DMS53 (cell line): ENCODE results near the gene MRPL34.

Source experiments
- DNase-seq: peaks from one replicate; lab custom pipeline; 2025; lab: John Stamatoyannopoulos, UW

The MRPL34 gene

DNA sequence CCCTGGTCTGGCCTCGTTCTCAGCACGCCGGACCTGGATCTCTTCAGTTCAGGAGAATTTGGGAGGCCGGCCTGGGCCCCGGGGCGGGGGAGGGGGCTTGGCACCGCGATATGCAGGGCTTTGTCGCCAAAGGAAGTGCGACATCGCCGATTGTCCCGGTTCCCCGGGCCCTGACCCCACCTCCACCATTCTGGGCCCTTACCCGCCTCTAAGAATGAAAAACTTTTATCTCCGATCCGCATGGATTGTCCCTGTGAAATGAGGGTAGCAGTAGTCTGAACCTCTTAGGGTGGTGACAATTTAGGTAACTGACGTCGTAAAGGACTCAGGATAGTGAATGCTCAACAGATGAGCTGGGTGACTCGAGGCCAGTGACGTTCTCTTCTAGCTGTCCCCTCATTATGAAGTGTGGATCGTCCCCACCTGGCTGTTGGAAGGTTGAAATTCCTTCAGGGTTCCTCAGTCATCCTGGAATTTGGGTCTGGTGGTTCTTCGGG lies 4.3 kb downstream of the MRPL34 start:
- peak; percentile 29 for DNase-seq

DNA sequence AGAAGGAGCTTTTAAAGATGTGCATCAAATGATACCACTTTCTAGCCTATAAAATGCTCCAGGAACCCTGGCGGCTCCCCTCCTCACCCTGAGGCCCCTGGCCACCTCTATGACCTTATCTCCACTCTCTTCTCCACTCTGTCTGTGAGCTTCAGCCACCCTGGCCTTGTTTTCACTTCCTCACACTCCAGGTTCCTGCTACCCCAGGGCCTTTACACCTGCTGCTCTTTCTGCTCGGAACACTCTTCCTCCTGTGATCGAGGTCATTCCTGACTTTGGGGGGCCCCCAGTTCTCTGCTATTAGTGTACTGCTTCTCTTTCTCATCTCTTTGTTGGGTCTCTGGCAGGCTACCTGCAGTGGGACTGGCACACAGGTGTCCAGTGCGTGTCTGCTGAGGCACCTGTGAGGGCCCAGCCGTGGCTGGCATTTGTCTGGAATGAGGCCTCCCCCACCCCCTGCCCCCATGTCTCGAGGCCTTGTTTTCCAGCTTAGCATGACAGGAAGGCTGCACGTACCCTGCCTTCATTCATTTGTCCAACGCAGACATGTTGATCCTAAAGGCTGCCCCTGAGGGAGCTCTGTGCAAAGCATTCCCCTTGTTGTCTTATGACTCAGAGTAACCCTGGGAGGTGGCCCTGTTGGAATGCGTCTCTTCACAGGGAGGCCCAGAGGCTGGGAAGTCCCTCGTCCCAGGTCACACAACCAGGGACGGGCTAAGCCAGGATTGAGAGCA lies 6.0 kb downstream of the MRPL34 start:
- DNase-seq: no peak

DNA sequence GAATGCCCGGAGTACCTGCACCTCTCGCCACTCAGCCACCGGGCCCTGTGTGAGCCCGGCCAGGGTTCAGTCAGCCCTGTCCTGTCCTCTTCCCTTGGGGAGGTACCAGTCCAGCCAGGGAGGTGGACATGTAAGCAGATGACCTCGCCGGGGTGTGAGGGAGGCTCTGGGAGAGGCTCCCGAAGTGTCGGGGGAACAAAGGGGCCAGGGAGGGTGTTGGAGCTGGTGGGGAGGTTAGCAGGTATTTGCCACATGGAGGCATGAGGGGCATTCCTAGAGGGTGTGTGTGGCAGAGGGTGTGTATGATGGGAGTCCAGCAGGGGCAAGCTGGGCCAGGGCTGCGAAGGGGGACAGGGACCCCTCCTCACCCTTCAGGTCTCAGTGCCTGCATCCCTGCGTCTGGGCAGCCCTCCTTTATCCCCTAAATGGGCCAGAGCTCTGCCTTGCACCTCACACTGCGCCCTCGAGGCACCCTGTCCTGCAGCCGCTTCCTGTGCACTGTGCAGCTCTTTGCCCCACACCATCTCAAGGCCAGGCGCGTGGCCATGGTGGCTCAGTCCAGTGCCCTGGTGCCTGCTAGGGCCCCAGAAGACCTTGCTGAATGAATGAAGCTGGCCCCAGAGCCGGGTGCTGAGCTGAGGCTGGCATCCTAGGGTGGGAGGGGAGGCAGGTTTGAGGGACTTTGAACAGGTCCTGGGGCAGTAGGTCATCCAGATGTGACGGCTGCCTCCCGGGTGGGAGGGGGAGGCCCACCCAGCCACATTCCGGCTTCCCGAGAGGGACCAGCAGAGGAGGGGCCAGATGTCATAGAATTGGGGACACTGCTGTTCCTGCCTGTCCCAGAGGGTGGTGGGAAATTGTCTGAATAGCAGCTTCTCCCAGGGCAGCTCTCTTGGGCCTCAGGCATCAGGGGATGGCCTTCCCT lies 6.8 kb downstream of the MRPL34 start:
- DNase-seq: no peak

DNA sequence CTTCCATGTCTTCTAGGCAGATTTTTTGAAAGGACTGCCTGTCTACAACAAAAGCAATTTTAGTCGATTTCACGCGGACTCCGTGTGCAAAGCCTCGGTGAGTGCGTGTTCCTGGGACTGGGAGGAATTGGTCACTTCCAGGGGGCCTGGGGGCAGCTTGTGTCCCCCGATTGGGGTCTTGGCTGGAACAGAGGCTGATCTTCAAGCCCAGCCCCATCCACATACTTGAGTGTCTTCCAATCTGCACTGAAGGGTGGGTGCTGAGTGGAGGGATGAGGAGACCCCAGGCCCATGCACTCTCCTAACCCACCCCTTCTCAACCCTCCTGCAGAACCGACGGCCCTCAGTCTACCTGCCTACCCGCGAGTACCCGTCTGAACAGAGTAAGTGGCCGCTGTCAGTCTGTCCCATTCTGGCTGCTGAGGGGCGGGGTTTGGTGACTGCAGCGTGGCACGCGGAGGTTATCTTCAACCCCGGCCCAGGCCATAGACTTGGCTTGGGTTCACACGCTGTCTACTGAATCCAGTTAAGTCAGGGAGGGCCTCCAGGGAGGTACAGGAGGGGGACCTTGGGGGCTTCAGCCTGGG lies 8.4 kb downstream of the MRPL34 start:
- DNase-seq: no peak

DNA sequence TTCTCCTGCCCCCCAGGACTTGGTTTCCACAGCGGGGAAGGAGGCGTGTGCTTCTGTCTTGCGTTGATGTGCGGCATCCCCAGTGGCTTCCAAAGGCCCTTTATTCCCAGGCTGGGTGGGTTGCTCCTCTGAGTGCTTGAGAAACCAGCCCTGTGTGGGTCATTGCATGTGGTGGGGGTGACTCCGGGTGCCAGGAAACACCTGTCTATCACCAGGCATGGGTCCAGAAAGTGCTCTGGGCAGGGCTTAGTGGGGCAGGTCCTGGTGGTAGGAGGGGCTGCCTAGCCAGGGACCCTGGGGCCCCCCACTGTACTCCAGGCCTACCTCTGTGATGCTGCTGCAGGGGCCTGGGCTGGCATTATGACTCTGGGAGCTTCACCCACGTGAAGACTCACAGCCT lies 13.3 kb downstream of the MRPL34 start:
- no peak for DNase-seq

DNA sequence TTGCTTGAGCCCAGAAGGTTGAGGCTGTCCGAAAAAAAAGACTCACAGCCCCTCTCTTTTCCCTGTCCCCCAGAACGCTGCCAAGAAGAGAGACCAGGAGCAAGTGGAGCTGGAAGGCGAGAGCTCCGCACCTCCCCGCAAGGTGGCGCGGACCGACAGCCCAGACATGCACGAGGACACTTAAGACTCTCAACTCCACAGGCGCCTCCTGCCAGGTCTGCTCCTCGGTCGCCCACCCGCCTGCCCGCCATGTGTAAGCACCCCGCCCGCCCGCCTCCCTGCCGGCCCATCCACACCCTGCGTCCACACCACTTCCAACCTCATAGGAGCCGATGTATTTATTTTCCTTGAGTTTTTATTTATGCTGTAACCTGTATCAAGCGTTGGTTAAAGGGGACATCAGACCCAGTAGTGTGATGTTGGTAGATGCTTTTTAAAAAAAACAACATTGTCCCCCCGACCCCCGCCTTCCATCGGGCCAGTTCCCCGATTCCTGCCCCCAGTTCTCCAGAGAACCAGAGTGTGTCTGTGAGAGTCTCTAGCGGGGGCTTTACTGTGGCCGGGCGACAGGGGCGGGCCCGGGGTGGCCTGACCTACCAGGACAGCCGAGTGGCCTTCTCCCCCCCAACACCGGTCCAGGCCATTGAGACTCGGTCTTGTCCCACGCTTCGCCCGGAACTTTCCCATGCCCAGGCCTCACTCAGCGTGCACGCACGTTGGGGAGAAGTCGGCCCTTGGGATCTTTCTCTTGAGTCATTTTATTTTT lies 14.0 kb downstream of the MRPL34 start:
- no peak for DNase-seq

DNA sequence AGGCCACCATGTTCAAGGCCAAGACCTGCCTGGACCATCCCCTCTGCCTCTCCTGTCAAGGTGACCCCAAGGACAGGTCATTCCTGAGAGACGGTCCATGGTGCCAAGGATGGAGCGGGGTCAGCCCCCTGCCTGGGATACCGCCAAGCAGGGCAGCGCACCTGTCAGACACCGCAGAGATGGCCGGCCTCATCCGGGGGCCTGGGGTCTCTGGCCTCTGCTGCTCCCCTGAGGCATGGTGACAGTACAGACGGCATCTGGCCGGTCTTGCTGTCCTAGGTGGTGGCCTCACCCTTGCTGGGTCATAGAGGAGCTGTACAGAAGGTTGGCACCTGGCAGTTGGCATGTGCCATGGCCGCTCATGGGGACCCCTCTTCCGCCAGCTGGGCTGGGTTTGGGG lies 14.8 kb downstream of the MRPL34 start:
- no peak for DNase-seq

DNA sequence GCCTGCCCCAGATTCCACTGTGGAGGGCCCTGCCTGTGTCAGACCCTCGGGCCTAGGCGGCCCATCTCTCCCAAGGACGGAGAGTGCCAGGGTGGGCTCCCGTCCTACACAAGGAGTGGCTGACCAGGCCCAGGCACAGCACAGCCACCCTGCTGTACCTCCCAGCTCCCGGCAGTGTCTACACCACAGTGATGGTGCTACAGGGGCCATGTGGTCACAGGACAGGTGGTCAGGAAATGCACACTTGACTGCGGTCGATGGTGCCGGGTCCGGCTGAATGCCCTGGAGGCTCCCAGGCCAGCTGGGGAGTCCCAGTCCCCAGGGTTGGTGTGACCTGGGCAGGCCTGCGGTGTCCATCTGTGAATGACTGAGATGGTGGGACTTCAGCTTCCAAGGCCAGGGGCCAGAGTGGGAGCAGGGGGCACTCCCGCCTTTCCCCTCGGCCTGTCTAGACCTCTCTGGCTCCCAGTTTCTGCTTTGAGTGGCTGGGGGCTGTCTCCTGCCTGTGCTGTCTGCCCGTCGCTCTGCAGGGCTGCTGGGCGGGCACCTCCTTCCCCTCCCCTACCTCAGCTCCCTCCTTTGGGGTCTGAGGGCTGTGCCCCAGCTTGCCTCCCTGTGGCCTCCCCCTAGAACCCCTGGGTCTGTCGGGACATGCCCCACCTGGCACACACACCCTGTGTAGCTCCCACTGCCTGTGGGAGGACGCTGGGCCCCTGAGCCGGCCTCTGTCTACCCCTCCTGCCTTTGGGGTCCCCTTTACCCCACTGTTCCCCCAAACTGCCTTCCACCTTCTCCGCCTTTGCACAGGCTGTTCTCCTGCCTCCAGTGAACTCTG lies 16.2 kb downstream of the MRPL34 start:
- DNase-seq: peak; percentile 69

DNA sequence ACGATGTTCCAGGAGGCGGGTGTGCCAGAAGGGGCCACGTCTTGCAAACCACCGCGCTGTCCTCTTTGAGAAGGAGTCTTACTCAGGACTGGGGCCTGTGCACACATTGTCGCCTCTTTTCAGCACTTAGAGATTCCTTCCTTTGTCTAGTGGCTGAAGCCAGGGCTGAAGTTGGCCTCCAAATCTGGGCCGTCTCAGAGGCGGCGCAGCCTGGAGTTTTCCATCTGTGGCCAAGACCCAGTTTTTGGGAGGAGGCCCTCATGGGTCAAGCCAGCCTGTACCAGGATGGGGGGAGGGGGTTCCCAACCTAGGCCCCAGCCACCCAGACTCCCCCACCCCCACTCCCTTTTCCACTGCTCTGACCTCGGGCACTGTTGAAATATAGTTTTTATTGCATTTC lies 17.2 kb downstream of the MRPL34 start:
- no peak for DNase-seq

DNA sequence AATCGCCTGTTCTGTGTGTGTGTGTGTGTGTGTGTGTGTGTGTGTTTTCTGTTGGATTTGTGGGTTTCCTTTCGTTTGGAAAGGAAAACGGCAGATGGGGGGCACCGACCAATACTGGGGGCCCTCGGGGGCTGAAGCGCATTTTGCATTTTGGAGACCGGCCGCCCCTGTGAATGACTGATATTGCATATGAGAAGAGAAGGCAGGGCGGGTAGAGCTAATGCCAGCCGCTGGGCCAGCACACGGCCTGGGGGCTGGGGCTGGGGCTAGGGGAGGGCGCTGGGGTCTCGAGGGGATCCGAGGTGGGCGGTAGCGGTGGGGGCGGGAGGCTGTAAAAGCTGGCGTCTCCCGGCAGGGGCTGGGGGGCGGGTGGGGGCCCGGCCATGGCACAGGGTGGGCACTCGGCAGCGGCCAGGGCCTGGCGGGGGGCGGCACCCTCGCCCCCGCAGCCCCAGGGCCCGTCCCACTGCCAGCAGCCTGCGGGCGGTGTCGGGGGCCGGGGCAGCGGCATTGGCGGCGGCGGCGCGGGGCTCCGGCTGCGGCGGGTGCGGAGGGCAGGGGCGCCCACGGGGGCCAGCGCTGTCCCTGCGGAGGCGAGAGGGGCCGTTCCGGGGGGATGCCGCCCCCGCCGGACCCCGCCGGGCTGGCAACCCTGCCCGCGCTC lies 17.8 kb downstream of the MRPL34 start:
- DNase-seq: no peak

DNA sequence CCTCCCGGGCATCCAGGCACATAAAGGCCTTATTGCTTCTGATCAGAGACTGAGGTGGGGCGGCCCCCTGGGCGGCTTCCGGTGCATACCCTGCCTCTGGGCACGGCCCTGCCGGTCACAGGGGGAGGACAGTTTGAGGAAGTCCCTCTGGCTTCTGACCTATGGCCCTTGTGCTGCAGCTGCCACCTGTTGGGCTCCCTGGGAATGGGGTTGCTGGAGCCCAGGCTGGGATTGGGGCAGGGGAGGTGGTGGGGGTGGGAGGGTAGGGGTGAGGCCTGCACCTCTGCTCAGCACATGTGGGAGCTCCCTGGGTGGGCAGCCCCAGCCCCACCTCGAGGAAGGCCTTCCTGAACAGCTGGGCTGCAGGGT lies 18.3 kb downstream of the MRPL34 start:
- DNase-seq: no peak

DNA sequence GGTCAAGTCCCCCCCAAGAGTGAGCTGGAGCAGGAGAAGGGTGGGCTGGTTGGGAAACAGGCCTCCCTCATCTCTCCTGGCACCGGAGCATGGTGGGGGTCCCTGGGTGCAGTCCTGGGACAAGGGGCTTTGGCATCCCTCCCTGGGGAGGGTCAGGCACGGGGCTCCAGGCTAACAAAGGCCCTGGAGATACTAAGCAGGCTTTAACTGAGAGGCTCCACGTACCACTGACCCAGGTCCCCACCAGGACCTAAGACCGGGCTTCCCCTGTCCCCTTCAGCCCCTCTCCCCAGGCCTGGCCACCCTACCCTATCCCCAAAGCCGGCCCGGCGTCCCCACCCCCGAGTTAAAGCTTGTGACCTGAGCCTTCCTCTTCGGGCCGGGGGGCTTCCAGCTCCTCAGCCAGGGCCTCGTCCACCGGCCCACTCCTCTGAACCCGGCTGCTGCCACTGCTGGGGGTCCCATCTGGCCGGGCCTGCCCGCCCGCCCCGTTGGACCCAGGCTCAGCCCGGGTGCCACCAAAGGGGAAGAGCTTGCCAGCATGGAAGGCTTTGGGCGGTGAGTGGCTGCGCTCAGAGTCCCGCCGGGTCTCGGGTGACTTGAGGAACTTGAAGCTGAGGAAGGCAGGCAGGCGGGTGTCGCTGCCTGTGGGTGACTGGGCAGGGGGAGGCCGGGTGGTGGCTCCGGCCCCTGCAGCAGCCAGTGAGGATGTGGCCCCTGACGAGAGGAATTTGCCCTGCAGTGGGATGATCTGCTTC lies 18.9 kb downstream of the MRPL34 start:
- no peak for DNase-seq

DNA sequence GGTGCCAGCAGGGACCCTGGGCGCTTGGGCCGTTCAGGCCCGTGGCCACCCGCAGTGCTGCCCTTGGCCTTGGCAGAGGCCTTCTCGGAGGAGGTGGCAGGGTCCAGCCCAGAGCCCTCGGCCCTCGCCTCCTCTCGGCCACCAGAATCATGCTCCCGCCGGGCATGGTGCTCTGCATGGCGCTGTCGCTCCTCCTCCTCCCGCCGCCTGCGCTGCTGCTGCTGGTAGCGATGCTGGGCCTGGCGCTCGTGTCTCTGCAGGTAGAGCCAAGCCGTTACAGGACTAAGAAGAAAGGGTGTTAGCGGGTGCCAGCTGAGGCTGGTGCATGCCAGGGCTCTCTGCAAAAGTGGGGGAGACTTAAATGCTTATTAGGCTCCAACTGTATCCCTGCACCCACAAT lies 19.5 kb downstream of the MRPL34 start:
- DNase-seq: no peak

DNA sequence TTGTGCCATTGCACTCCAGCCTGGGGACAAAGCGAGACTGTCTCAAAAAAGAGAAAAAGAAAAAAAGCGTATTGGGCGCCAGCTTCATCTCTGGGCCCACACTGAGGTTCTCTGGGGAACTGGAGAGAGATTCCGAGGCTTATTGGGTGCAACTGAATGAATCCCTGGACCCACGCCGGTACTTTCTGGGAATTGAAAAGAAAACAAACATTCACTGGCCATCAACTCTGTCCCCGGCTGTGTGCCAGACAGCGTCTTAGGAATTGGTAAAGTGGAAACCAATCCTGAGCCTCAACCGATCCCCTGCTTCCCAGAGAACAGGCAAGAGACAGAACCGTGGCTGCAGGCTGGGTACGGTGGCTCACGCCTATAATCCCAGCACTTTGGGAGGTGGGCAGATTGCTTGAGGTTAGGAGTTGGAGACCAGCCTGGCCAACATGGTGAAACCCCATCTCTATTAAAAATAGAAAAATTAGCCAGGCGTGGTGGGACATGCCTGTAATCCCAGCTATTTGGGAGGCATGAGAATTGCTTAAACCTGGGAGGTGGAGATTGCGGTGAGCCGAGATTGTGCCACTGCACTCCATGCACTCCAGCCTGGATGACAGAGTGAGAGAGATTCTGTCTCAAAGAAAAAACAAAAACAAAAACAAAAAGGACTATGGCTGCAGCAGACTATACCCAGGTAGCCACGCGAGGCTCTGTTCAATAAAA lies 20.4 kb downstream of the MRPL34 start:
- DNase-seq: no peak

DNA sequence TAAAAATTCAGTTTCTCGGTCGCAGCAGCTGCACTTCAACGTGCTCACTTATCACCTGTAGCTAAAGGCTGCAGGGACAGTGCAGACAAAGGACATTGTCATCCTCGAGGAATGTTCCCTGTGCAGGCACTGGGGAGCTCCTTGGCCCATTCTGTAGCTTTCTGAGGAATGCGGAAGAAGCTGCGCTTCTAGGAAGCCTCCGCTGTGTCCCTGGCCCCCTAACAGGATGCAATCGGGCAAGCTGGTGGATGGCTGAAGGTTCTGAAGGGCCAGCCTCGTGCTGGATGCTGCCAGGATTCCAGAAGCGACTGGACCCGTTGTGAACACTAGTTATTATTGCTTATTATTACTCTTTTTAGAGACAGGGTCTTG lies 20.9 kb downstream of the MRPL34 start:
- no peak for DNase-seq

DNA sequence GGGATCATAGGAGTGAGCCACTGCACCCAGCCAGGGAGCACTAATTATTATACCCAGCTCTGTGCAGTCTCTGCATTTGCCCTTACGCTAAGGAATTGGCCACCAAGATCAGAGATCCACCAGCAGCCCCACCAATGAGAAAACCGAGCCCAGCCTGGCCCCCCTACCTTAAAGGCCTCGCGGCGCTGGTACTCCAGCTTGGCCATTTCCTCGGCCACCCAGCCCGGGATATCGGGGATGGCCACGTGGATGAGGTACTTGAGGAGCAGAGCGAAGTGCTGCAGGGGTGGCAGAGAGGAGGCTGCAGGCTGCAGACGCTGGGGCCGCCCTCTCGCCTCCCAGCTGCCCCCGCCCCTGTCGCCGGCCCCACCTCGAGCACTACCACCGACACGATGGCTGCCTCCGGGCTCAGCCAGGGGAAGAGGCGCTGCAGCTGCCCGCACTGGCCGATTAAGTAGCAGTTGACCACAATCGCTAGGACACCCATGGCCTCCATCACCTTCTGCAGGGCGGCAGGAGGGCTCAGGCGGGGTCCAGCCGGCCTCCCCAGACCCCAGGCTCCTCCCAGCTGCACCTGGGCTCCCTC lies 21.5 kb downstream of the MRPL34 start:
- DNase-seq: peak; percentile 69

DNA sequence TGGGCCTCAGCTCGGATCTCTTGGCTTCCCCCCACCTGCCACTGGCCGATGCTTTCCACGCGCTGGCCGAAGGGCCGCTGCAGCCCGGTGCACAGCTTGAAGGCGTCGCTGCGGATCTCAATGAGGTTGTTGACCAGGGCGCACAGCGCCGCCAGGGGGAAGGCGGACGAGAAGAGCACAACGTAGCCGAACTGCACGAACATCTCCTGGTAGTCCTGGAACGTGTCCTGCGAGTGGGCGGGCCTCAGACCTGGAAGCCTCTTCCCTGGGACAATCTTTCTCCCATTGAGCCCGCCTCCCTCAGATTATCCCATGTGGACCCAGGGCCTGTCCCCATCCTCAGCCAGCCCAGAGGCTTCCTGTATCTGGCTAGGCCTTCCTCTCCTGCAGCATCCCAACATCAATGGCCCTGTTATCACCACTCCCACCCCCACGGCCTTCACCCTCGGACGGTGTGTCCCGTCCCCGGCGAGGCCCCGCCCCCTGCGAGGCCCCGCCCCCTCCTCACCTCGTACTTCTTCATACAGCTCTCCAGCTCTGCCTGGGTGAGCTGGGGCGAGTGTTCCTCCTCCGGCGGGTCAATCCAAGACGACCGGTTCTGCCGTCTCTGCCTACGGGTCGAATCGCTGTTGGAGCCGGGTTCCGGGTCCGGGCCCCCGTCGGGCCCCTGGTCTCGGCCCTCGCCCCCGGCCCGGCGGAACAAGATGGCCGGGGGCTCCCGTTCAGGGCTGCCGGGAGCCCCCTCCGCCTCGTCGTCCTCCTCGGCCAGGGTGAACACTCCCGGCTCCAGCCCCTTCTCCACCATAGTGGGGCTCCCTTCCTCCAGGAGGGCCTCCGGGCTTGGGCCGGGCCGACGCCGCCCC lies 22.2 kb downstream of the MRPL34 start:
- peak; percentile 97 for DNase-seq
